Colon (tissue), 2 donors: ENCODE results near the gene TCF3.

Experiments
- FAIRE-seq: peaks from 2 replicates; lab custom pipeline; 2012; peaks lifted over from hg19 to GRCh38; lab: Jason Lieb, UNC
- donor health status: control.
- donor health status: control.

Gene TCF3

DNA sequence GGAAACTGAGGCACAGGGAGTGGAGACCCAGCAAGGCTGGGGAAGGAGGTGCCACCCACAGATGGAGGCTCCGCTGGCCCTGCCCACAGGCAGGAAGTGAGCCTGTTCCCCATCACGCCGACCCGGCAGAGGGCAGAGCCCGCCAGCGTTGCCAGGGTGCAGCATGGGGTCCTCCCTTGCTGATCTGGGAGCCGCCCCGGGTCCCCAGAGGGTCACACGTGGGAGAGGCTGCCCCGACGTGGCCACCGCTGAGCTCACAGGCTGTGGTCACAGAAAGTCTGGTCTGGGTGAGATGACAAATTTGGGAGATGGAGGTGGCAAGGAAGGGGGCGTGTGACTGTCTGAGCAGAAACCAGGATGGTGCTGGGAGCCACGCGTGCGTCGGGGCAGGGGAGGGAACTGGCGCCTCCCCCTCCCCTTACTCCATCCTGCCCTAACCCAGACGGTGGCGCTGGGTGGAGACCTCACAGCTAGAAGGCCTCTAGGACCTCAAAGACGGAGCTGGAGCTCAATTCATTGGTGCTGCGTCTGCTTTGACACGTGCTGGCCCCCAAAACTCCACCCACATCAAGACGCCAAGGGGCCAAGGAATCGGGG is 92.0 kb downstream of the TCF3 start:
- no peak for FAIRE-seq
